ENCODE results near the gene ITGB6. TPM values are rescaled to one million over a fixed set of nuclear protein-coding genes. Genes with fewer than 3 reads are reported as not detected.

Gene ITGB6
- total and polyA plus RNA-seq, 2 of the 4 experiments (the other 2 are of a cell fraction), result under 0.01 TPM; not detected in 1

DNA sequence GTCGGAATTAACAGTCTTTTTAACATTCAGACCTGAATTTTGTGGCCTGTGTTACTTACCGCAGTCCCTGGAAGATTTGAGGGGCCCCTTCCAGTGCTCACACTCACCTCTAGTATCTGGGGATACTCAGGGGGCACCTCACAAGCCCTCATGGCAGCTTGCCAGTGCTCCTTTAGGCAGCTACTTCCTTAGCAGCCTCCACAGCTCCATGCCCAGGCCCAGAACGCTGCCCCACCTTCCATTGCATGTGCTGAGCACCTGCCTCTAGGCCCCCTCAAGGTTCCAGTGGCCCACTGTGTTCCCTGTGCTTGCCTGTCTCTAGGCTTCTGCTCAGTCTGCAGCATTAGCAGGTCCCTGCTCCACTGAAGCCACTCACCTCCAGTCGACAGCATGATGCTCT, 107.6 kb downstream of the ITGB6 start:
- Histone ChIP-seq H3K27me3 (ENCODE audit: control insufficient read depth, insufficient read depth, low read length) (no peaks in the 10 kb centered on the region), H4K91ac (ENCODE audit: insufficient read depth, low read depth, low read length) (no peak overlapping the region), H3K4me3 (ENCODE audit: insufficient read depth, low read depth, low read length) (no peak overlapping the region), H4K20me1 (ENCODE audit: insufficient read depth, low read length) (no peaks in the 10 kb centered on the region), H3K4me1 (ENCODE audit: control insufficient read depth, insufficient read depth, low read length) (no peaks in the 10 kb centered on the region), H4K8ac (ENCODE audit: low read depth in 2 of 2, low read length in 2 of 2) (no peak overlapping the region), H3K79me1 (ENCODE audit: low read depth in 1 of 2, low read length in 2 of 2) (no peaks in the 10 kb centered on the region), H2AFZ (replicated peaks; ENCODE audit: low read length, poor library complexity) (no peak overlapping the region), H2BK20ac (ENCODE audit: low read depth, low read length) (no peak overlapping the region), H3K9me3 (ENCODE audit: control insufficient read depth, insufficient read depth, low read length) (peaks cover 19% of the 10 kb centered on the region), H3K9ac (ENCODE audit: low read depth, low read length) (no peak overlapping the region), H3K18ac (ENCODE audit: low read depth, low read length) (no peak overlapping the region), H3K14ac (replicated peaks; ENCODE audit: low read depth, low read length) (no peak overlapping the region), H3K4ac (ENCODE audit: low read depth, low read length) (no peak overlapping the region), H3K23ac (ENCODE audit: low read depth, low read length) (no peak overlapping the region), H4K5ac (ENCODE audit: low read depth, low read length) (no peak overlapping the region), H2BK120ac (ENCODE audit: low read depth, low read length) (no peak overlapping the region), H2BK5ac (ENCODE audit: low read depth, low read length, poor library complexity, severe bottlenecking) (no peak overlapping the region), H3K27ac (ENCODE audit: insufficient read depth, low read length) (no peak overlapping the region), H2AK5ac (ENCODE audit: low read depth, low read length) (no peak overlapping the region), H3K4me2 (ENCODE audit: low read depth, low read length) (no peak overlapping the region), H2AK9ac (replicated peaks; ENCODE audit: low read depth, low read length, poor library complexity) (no peak overlapping the region), H3K36me3 (ENCODE audit: control insufficient read depth, insufficient read depth, low read length) (no peaks in the 10 kb centered on the region), H2BK15ac (ENCODE audit: low read depth, low read length) (no peak overlapping the region), H3K9me1 (ENCODE audit: insufficient read depth, low read length) (no peaks in the 10 kb centered on the region), H3K56ac (ENCODE audit: extremely low read depth, insufficient read depth, low read length) (no peak overlapping the region)
- DNase-seq, result no peak
- POLR2A ChIA-PET (ENCODE audit: unreplicated experiment), result no interaction called here
- in situ Hi-C loops (cut with MboI; ENCODE audit: low sequenced_read_pairs) (no loop called here), dilution Hi-C loops (cut with HindIII; ENCODE audit: low sequenced_read_pairs, unreplicated experiment) (no loop called here), intact Hi-C loops (cut with micrococcal nuclease) (no loop called here)
- WGBS, 2 experiments (ENCODE audit: extremely low coverage in 2 of 2, insufficient read length in 1 of 2), result 53% methylated on average over 3 of the region's 4 CpGs; no CpG with 5 or more reads in 1 of the 2 experiments
- TF ChIP-seq MXI1 (IDR thresholded peaks at IDR 0.05; ENCODE audit: borderline replicate concordance, low read depth, low read length) (no peak), MAZ (IDR thresholded peaks at IDR 0.05; ENCODE audit: borderline replicate concordance, low read depth, low read length) (no peak), FOS (IDR thresholded peaks at IDR 0.05; ENCODE audit: low read depth, low read length) (no peak), MAFK (IDR thresholded peaks at IDR 0.05; ENCODE audit: low read depth, low read length) (no peak), CHD1 (IDR thresholded peaks at IDR 0.05; ENCODE audit: low read depth, low read length) (no peak), NFE2L2 (IDR thresholded peaks at IDR 0.05; ENCODE audit: low read depth, low read length) (no peak), POLR2A (IDR thresholded peaks at IDR 0.05; ENCODE audit: low read depth, low read length) (no peak), RFX5 (IDR thresholded peaks at IDR 0.05; ENCODE audit: low read depth, low read length) (no peak), RAD21 (IDR thresholded peaks at IDR 0.05; ENCODE audit: low read length) (no peak), BHLHE40 (IDR thresholded peaks at IDR 0.05; ENCODE audit: low read depth, low read length) (no peak), CEBPB (IDR thresholded peaks at IDR 0.05; ENCODE audit: low read depth, low read length) (no peak), RCOR1 (IDR thresholded peaks at IDR 0.05; ENCODE audit: insufficient replicate concordance, low read length) (no peak)
- TF ChIP-seq, protein P1, sequence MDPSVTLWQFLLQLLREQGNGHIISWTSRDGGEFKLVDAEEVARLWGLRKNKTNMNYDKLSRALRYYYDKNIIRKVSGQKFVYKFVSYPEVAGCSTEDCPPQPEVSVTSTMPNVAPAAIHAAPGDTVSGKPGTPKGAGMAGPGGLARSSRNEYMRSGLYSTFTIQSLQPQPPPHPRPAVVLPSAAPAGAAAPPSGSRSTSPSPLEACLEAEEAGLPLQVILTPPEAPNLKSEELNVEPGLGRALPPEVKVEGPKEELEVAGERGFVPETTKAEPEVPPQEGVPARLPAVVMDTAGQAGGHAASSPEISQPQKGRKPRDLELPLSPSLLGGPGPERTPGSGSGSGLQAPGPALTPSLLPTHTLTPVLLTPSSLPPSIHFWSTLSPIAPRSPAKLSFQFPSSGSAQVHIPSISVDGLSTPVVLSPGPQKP (IDR thresholded peaks at IDR 0.05; ENCODE audit: borderline replicate concordance, low read depth, low read length), result no peak
- TF ChIP-seq, protein P2, sequence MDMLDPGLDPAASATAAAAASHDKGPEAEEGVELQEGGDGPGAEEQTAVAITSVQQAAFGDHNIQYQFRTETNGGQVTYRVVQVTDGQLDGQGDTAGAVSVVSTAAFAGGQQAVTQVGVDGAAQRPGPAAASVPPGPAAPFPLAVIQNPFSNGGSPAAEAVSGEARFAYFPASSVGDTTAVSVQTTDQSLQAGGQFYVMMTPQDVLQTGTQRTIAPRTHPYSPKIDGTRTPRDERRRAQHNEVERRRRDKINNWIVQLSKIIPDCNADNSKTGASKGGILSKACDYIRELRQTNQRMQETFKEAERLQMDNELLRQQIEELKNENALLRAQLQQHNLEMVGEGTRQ (IDR thresholded peaks at IDR 0.05; ENCODE audit: low read depth, low read length), result no peak
- TF ChIP-seq, protein P3, sequence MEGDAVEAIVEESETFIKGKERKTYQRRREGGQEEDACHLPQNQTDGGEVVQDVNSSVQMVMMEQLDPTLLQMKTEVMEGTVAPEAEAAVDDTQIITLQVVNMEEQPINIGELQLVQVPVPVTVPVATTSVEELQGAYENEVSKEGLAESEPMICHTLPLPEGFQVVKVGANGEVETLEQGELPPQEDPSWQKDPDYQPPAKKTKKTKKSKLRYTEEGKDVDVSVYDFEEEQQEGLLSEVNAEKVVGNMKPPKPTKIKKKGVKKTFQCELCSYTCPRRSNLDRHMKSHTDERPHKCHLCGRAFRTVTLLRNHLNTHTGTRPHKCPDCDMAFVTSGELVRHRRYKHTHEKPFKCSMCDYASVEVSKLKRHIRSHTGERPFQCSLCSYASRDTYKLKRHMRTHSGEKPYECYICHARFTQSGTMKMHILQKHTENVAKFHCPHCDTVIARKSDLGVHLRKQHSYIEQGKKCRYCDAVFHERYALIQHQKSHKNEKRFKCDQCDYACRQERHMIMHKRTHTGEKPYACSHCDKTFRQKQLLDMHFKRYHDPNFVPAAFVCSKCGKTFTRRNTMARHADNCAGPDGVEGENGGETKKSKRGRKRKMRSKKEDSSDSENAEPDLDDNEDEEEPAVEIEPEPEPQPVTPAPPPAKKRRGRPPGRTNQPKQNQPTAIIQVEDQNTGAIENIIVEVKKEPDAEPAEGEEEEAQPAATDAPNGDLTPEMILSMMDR (conservative IDR thresholded peaks at IDR 0.05; ENCODE audit: low read depth, low read length), result no peak
- CTCF ChIA-PET, result no interaction called here
- BruUV-seq (replicated peaks), result no TSS peak
- no peak for ATAC-seq (ENCODE audit: low read depth)
